ENCODE measurements around the gene SERPINA5. TPM values are rescaled to one million over a fixed set of nuclear protein-coding genes. Genes with fewer than 3 reads are reported as not detected.

Gene SERPINA5
- total and polyA plus RNA-seq, 2 of the 13 experiments (the other 11 are each of a cell fraction or from before 2014, with no cell fraction given): 449 to 498 TPM

DNA sequence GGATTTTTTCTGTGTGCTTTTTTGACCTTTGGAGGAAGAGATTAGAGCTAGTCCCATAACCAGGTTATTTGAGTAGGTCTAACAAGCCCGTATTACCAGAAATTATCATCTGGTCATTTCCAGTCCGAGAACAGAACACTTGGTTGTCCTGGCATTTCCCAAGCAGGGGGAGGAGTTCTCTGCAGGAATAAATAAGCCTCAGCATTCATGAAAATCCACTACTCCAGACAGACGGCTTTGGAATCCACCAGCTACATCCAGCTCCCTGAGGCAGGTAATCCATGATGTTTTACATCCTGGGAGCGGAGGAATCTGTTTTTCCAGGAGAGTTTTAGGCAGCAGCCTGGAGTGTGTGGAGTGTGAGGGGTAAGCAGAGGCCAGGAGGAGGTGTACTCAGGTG, 30.9 kb downstream of the SERPINA5 start, which contains the start of gene SERPINA3 (continued):
- TF ChIP-seq NCOA2 (CRISPR knock-in tag; IDR thresholded peaks at IDR 0.05): peak; percentile 96
- TF ChIP-seq XRCC5 (optimal IDR thresholded peaks at IDR 0.05; ENCODE audit: low read length): no peak
- no peak for TF ChIP-seq ZNF7 (CRISPR knock-in tag; IDR thresholded peaks at IDR 0.05)
- peak; percentile 50 for TF ChIP-seq HDAC1 (CRISPR knock-in tag; IDR thresholded peaks at IDR 0.05)

DNA sequence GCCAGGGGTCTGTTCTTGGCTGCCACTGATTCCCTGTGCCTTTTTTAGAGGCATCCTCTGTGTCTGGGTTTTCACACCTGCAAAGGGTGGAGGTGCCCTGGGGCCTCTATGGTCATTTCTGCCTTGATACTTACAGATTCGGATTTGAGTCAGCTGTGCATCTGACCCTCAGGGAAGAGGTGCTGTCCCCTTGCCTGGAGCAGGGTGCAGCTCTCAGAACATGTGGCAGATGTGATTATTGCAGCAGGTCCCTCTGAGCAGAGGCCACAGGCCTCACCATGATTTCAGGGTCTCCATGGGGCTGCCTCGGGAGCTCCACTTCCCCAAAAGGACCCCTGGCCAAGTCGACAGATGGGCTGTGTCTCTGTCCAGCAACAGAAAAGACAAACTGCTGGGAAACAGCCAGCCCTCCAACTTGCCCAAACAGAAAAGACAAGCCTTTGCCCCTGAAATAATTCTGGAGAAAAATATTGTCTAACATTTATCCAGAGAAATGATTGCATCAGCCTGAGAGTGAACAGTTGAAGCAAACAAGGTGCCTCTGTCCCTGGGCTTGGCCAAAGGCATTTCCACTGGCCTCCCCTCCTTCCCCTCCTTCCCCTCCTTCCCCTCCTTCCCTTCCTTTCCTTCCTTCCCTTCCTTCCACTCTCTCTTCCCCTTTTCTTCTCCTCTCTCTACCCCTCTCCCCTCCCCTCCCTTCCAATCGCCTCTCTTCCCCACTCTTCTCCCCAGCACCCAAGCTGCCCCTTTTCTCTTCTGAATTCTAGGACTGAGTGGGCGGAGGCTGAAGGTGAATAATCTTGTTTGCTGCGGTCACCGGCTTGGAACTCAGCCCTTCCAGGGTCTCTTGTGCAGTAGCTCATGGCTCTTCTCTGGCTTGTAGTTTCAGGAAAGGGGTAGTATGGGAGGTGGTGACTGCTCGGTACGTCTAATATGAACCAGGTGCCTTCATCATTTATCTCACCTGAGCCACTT, 31.6 kb downstream of the SERPINA5 start:
- Histone ChIP-seq H3K27me3 (ENCODE audit: control insufficient read depth in 1 of 2, insufficient read depth in 2 of 2, low read length in 2 of 2) (no peaks in the 10 kb centered on the region; a peak in 1 of 5 replicates), H3K4me3 (replicated peaks in 1 of 3; ENCODE audit: insufficient read depth in 1 of 3, low read depth in 2 of 3, low read length in 3 of 3) (peak overlapping the region; percentile 62 to 69 (median 68)), H3K79me2 (ENCODE audit: insufficient read depth, low read length) (peaks cover 59% of the 10 kb centered on the region), H3K9ac (ENCODE audit: insufficient read depth, low read depth, low read length) (peak overlapping the region; percentile 81), H3K36me3 (replicated peaks in 1 of 2; ENCODE audit: control insufficient read depth in 1 of 2, insufficient read depth in 2 of 2, low read length in 2 of 2) (peaks cover 12 to 37% of the 10 kb centered on the region in 2 experiments), H2AFZ (ENCODE audit: low read length) (no peak overlapping the region), H3K27ac (ENCODE audit: extremely low read length, insufficient read depth, low read length) (peak overlapping the region; percentile 77), H3K4me2 (ENCODE audit: low read depth, low read length) (peak overlapping the region; percentile 97), H4K20me1 (ENCODE audit: insufficient read depth, low read length) (peaks cover 38% of the 10 kb centered on the region; the same call in 1 of the 2 replicates), H3K9me3 (ENCODE audit: low read length) (peaks cover 10% of the 10 kb centered on the region), H3K4me1 (ENCODE audit: insufficient read depth, low read length) (peaks cover 84% of the 10 kb centered on the region)
- intact Hi-C loops (cut with micrococcal nuclease; ENCODE audit: unreplicated experiment): loop anchor here (1.0 kb wide), 1 partner anchor 14 kb away; no protein-coding TSS in a partner anchor
- peak; percentile 63 for ATAC-seq
- CTCF ChIA-PET (ENCODE audit: low intra/inter-chr PET ratio, low total read pairs): no interaction called here
- 30% methylated on average over 9 of the region's 9 CpGs for WGBS (ENCODE audit: low lambda C conversion rate)
- BruUV-seq (replicated peaks): TSS peak; percentile 55
- POLR2A ChIA-PET: interaction anchor here (0.9 to 19.0 kb wide), 22 partner anchors 9 to 439 kb away, joined by 3 to 638 read pairs (median 6); partner anchors contain the start of genes PPP4R4, SERPINA1, SERPINA4 and SERPINA5
- FAIRE-seq: no peak
- peak; percentile 27 for DNase-seq (ENCODE audit: low spot score)
- in situ Hi-C loops (cut with HindIII; ENCODE audit: extremely low pct_ligation_motif_present, low pct_unique_long_range_greater_than_20kb): no loop called here
- TF ChIP-seq NCOA5 (CRISPR knock-in tag; IDR thresholded peaks at IDR 0.05) (no peak), FOXJ3 (CRISPR knock-in tag; IDR thresholded peaks at IDR 0.05; ENCODE audit: borderline replicate concordance) (0 out of 2 replicates have a peak, but pooled peaks have one; percentile 2), KAT7 (CRISPR knock-in tag; IDR thresholded peaks at IDR 0.05; ENCODE audit: borderline replicate concordance) (0 out of 2 replicates have a peak, but pooled peaks have one; percentile 54), ZSCAN20 (CRISPR knock-in tag; IDR thresholded peaks at IDR 0.05; ENCODE audit: borderline replicate concordance) (no peak), NONO (IDR thresholded peaks at IDR 0.05) (no peak), NONO (CRISPR knock-in tag; conservative IDR thresholded peaks at IDR 0.05) (0 out of 2 replicates have a peak, but pooled peaks have one; percentile 23), NFKBIZ (CRISPR knock-in tag; IDR thresholded peaks at IDR 0.05) (0 out of 2 replicates have a peak, but pooled peaks have one; percentile 7)
- TF ChIP-seq, protein P1, sequence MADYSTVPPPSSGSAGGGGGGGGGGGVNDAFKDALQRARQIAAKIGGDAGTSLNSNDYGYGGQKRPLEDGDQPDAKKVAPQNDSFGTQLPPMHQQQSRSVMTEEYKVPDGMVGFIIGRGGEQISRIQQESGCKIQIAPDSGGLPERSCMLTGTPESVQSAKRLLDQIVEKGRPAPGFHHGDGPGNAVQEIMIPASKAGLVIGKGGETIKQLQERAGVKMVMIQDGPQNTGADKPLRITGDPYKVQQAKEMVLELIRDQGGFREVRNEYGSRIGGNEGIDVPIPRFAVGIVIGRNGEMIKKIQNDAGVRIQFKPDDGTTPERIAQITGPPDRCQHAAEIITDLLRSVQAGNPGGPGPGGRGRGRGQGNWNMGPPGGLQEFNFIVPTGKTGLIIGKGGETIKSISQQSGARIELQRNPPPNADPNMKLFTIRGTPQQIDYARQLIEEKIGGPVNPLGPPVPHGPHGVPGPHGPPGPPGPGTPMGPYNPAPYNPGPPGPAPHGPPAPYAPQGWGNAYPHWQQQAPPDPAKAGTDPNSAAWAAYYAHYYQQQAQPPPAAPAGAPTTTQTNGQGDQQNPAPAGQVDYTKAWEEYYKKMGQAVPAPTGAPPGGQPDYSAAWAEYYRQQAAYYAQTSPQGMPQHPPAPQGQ (CRISPR knock-in tag; IDR thresholded peaks at IDR 0.05; ENCODE audit: borderline replicate concordance): peak; percentile 67; the same call in 1 of the 2 replicates
- TF ChIP-seq, protein P2, sequence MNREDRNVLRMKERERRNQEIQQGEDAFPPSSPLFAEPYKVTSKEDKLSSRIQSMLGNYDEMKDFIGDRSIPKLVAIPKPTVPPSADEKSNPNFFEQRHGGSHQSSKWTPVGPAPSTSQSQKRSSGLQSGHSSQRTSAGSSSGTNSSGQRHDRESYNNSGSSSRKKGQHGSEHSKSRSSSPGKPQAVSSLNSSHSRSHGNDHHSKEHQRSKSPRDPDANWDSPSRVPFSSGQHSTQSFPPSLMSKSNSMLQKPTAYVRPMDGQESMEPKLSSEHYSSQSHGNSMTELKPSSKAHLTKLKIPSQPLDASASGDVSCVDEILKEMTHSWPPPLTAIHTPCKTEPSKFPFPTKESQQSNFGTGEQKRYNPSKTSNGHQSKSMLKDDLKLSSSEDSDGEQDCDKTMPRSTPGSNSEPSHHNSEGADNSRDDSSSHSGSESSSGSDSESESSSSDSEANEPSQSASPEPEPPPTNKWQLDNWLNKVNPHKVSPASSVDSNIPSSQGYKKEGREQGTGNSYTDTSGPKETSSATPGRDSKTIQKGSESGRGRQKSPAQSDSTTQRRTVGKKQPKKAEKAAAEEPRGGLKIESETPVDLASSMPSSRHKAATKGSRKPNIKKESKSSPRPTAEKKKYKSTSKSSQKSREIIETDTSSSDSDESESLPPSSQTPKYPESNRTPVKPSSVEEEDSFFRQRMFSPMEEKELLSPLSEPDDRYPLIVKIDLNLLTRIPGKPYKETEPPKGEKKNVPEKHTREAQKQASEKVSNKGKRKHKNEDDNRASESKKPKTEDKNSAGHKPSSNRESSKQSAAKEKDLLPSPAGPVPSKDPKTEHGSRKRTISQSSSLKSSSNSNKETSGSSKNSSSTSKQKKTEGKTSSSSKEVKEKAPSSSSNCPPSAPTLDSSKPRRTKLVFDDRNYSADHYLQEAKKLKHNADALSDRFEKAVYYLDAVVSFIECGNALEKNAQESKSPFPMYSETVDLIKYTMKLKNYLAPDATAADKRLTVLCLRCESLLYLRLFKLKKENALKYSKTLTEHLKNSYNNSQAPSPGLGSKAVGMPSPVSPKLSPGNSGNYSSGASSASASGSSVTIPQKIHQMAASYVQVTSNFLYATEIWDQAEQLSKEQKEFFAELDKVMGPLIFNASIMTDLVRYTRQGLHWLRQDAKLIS (CRISPR knock-in tag; IDR thresholded peaks at IDR 0.05): peak; percentile 95
- TF ChIP-seq, protein P3, sequence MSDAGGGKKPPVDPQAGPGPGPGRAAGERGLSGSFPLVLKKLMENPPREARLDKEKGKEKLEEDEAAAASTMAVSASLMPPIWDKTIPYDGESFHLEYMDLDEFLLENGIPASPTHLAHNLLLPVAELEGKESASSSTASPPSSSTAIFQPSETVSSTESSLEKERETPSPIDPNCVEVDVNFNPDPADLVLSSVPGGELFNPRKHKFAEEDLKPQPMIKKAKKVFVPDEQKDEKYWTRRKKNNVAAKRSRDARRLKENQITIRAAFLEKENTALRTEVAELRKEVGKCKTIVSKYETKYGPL (CRISPR knock-in tag; IDR thresholded peaks at IDR 0.05): 0 out of 2 replicates have a peak, but pooled peaks have one; percentile 4
